Activated CD4-positive, alpha-beta T cell treated with anti-CD3 and anti-CD28 coated beads for 24 hours (primary cell): ENCODE results near the gene SAE1.
A peak's percentile ranks its signal among the peaks of the same experiment; 100 is the strongest.

Experiments
- DNase-seq, 2 donors: peaks; one replicate each; pipeline ENCODE4 v3.0.0-alpha.2; 2020; ENCODE audit warnings: low read depth in 2 of 2

SAE1 gene

GRCh38 chr19:47161876-47162489 lies 31.3 kb downstream of the SAE1 start:
- DNase-seq: no peak

GRCh38 chr19:47168065-47168464 lies 37.4 kb downstream of the SAE1 start:
- no peak for DNase-seq

- DNase-seq: no peak
These were observed 42.2 kb downstream of the SAE1 start for GRCh38 chr19:47172666-47173455.

- no peak for DNase-seq
These were observed 45.5 kb downstream of the SAE1 start for GRCh38 chr19:47176071-47176626.

- no peak for DNase-seq
These were observed 46.0 kb downstream of the SAE1 start for GRCh38 chr19:47176627-47177090.

- DNase-seq: no peak
These were observed 49.1 kb downstream of the SAE1 start for GRCh38 chr19:47179653-47180310.

- no peak for DNase-seq
These were observed 53.0 kb downstream of the SAE1 start for GRCh38 chr19:47183601-47184000.

GRCh38 chr19:47186446-47187334 lies 56.1 kb downstream of the SAE1 start:
- peak; percentile 56 to 78 for DNase-seq

GRCh38 chr19:47187335-47187655 lies 56.7 kb downstream of the SAE1 start:
- DNase-seq: no peak

GRCh38 chr19:47187797-47188196 lies 57.2 kb downstream of the SAE1 start:
- no peak for DNase-seq

- DNase-seq: no peak
These were observed 57.9 kb downstream of the SAE1 start for GRCh38 chr19:47188507-47189033.

- DNase-seq: peak; percentile 41 to 49
These were observed 59.6 kb downstream of the SAE1 start for GRCh38 chr19:47190167-47190727.

- DNase-seq: no peak
These were observed 64.8 kb downstream of the SAE1 start for GRCh38 chr19:47195434-47195833.

GRCh38 chr19:47197141-47197540 lies 66.5 kb downstream of the SAE1 start:
- no peak for DNase-seq

GRCh38 chr19:47200530-47200929 lies 69.9 kb downstream of the SAE1 start:
- DNase-seq: no peak

GRCh38 chr19:47203254-47203653 lies 72.6 kb downstream of the SAE1 start:
- no peak for DNase-seq

GRCh38 chr19:47209319-47210179 lies 78.9 kb downstream of the SAE1 start:
- DNase-seq: no peak

- no peak for DNase-seq
These were observed 79.5 kb downstream of the SAE1 start for GRCh38 chr19:47210180-47210490.

GRCh38 chr19:47210689-47211316 lies 80.2 kb downstream of the SAE1 start:
- peak; percentile 76 to 81 for DNase-seq

- no peak for DNase-seq
These were observed 84.9 kb downstream of the SAE1 start for GRCh38 chr19:47215581-47215980.
